HG03066 (cell line): ENCODE data around the gene HIPK3.
"Not testable (repeated sequence)": the region's sequence is repeated elsewhere in the genome, so short reads cannot be mapped to it uniquely, and the experiment has no call there.

Experiments used
- ATAC-seq: cut with Tn5 transposase; IDR thresholded peaks from one replicate; pipeline ENCODE4 v1.9.1; 2021; ENCODE audit warnings: low read depth; ENCODE audit not compliant: unreplicated experiment

HIPK3 gene

GRCh38 chr11:33296695-33297094, 39.5 kb downstream of the HIPK3 start:
- ATAC-seq: no peak

- no peak for ATAC-seq
Measured at GRCh38 chr11:33303541-33303940, 46.4 kb downstream of the HIPK3 start.

GRCh38 chr11:33306821-33307220, 49.6 kb downstream of the HIPK3 start:
- not testable (repeated sequence) for ATAC-seq

GRCh38 chr11:33307984-33308383, 50.8 kb downstream of the HIPK3 start:
- ATAC-seq: no peak

- ATAC-seq: no peak
Measured at GRCh38 chr11:33309118-33309517, 51.9 kb downstream of the HIPK3 start.

GRCh38 chr11:33310720-33311500, 53.7 kb downstream of the HIPK3 start:
- ATAC-seq: no peak

GRCh38 chr11:33311680-33312079, 54.5 kb downstream of the HIPK3 start:
- no peak for ATAC-seq

- no peak for ATAC-seq
Measured at GRCh38 chr11:33315822-33316221, 58.6 kb downstream of the HIPK3 start.

GRCh38 chr11:33317662-33318061, 60.5 kb downstream of the HIPK3 start:
- no peak for ATAC-seq

- no peak for ATAC-seq
Measured at GRCh38 chr11:33320016-33320813, 63.0 kb downstream of the HIPK3 start.

- ATAC-seq: no peak
Measured at GRCh38 chr11:33320814-33321330, 63.7 kb downstream of the HIPK3 start.

- ATAC-seq: no peak
Measured at GRCh38 chr11:33321422-33321821, 64.2 kb downstream of the HIPK3 start.

- no peak for ATAC-seq
Measured at GRCh38 chr11:33323421-33323820, 66.2 kb downstream of the HIPK3 start.

- peak; percentile 47 for ATAC-seq
Measured at GRCh38 chr11:33324302-33324985, 67.3 kb downstream of the HIPK3 start.

- no peak for ATAC-seq
Measured at GRCh38 chr11:33325451-33325850, 68.3 kb downstream of the HIPK3 start.

- peak; percentile 73 for ATAC-seq
Measured at GRCh38 chr11:33329705-33330329, 72.6 kb downstream of the HIPK3 start.

GRCh38 chr11:33333816-33334215, 76.6 kb downstream of the HIPK3 start:
- no peak for ATAC-seq

GRCh38 chr11:33334627-33335026, 77.4 kb downstream of the HIPK3 start:
- ATAC-seq: no peak

- no peak for ATAC-seq
Measured at GRCh38 chr11:33339247-33339646, 82.1 kb downstream of the HIPK3 start.

- no peak for ATAC-seq
Measured at GRCh38 chr11:33344611-33345010, 87.4 kb downstream of the HIPK3 start.
